ENCODE measurements around the gene CGB1.
"Not testable (repeated sequence)": the region's sequence is repeated elsewhere in the genome, so short reads cannot be mapped to it uniquely, and the experiment has no call there.

The CGB1 gene

GRCh38 chr19:49030323-49030722 lies 6.4 kb downstream of the CGB1 start:
- H3K4me3 ChIP-seq (ENCODE audit: low read length); H3K36me3 ChIP-seq (ENCODE audit: insufficient read depth, low read depth, low read length); H3K9me3 ChIP-seq (ENCODE audit: insufficient read depth, low read depth, low read length); H3K27me3 ChIP-seq (ENCODE audit: insufficient read depth, low read length); H3K4me1 ChIP-seq (ENCODE audit: insufficient read depth, low read length); H3K9ac ChIP-seq (ENCODE audit: low read depth, low read length); H3K27ac ChIP-seq (ENCODE audit: low read length): not testable (repeated sequence)

GRCh38 chr19:49029749-49030148 lies 6.9 kb downstream of the CGB1 start:
- H3K4me3 ChIP-seq (ENCODE audit: low read length); H3K9me3 ChIP-seq (ENCODE audit: insufficient read depth, low read depth, low read length); H3K36me3 ChIP-seq (ENCODE audit: insufficient read depth, low read depth, low read length); H3K27me3 ChIP-seq (ENCODE audit: insufficient read depth, low read length); H3K9ac ChIP-seq (ENCODE audit: low read depth, low read length); H3K4me1 ChIP-seq (ENCODE audit: insufficient read depth, low read length); H3K27ac ChIP-seq (ENCODE audit: low read length): not testable (repeated sequence)

- H3K4me1 ChIP-seq (ENCODE audit: insufficient read depth, low read length); H3K9ac ChIP-seq (ENCODE audit: low read depth, low read length); H3K4me3 ChIP-seq (ENCODE audit: low read length): not testable (repeated sequence)
Measured at GRCh38 chr19:49028686-49029085, 8.0 kb downstream of the CGB1 start.

DNA sequence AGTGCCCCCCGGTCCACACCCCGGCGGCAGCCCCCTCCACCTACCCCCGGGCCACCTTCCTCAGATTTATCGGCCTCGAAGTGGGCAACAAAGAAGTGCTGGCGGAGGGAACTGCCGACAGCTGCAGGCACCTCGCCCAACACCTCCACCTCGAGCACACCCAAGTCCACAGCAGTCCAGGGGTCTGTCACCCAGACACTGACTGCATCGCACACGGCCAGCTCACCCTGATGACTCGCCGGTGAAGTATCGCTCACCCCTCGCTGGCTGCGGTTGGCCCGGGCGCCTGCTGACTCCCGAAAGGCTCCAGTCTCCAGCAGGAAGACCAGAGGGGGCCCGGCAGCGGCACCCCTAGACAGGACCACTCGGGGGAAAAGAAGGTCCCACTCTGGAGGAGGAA lies 11.1 kb downstream of the CGB1 start:
- peaks cover 16% of the 10 kb centered on the region for H3K27me3 ChIP-seq (ENCODE audit: insufficient read depth, low read length)
- not testable (repeated sequence) for H3K27ac ChIP-seq (ENCODE audit: low read length); H3K4me1 ChIP-seq (ENCODE audit: insufficient read depth, low read length); H3K9ac ChIP-seq (ENCODE audit: low read depth, low read length); H3K36me3 ChIP-seq (ENCODE audit: insufficient read depth, low read depth, low read length); H3K4me3 ChIP-seq (ENCODE audit: low read length); H3K9me3 ChIP-seq (ENCODE audit: insufficient read depth, low read depth, low read length)

More at GRCh38 chr19:49028686-49029085, 8.0 kb downstream of the CGB1 start:
- H3K9me3 ChIP-seq (ENCODE audit: insufficient read depth, low read depth, low read length); H3K27me3 ChIP-seq (ENCODE audit: insufficient read depth, low read length); H3K36me3 ChIP-seq (ENCODE audit: insufficient read depth, low read depth, low read length); H3K27ac ChIP-seq (ENCODE audit: low read length): not testable (repeated sequence)

GRCh38 chr19:49025088-49025487 lies 11.6 kb downstream of the CGB1 start:
- H3K9me3 ChIP-seq (ENCODE audit: insufficient read depth, low read depth, low read length); H3K36me3 ChIP-seq (ENCODE audit: insufficient read depth, low read depth, low read length); H3K4me3 ChIP-seq (ENCODE audit: low read length); H3K27ac ChIP-seq (ENCODE audit: low read length); H3K9ac ChIP-seq (ENCODE audit: low read depth, low read length); H3K4me1 ChIP-seq (ENCODE audit: insufficient read depth, low read length): not testable (repeated sequence)
- peaks cover 21% of the 10 kb centered on the region for H3K27me3 ChIP-seq (ENCODE audit: insufficient read depth, low read length)

DNA sequence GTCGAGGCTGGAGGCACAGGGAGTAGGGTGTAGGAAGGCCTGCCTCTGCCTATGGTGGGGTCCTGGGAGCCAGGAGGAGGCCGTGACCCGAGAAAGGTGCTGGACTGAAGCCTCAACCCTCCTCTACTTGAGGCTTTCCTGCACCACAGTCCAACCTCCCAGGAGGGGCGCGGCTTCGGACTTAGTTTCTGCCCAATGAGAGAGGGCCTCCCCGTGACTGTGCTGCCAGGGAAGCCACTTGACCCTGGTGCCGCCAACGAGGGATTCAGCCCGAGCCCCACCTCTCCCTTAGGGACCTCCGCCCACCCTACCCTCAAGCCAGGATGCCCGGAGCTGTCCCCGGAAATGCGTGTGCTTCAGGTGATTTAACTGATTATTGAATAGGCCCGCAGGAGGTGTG lies 12.5 kb downstream of the CGB1 start, which contains the start of gene CGB3:
TSS of gene CGB3 (minus strand) at position 101 of the 400 bp plus-strand sequence. CDS start 362 bp downstream, outside the sequence.
- not testable (repeated sequence) for H3K27ac ChIP-seq (ENCODE audit: low read length); H3K9ac ChIP-seq (ENCODE audit: low read depth, low read length); H3K4me1 ChIP-seq (ENCODE audit: insufficient read depth, low read length); H3K9me3 ChIP-seq (ENCODE audit: insufficient read depth, low read depth, low read length); H3K36me3 ChIP-seq (ENCODE audit: insufficient read depth, low read depth, low read length); H3K4me3 ChIP-seq (ENCODE audit: low read length)
- H3K27me3 ChIP-seq (ENCODE audit: insufficient read depth, low read length): peaks cover 24% of the 10 kb centered on the region

GRCh38 chr19:49022116-49022515 lies 14.6 kb downstream of the CGB1 start:
- H3K4me1 ChIP-seq (ENCODE audit: insufficient read depth, low read length): no peaks in the 10 kb centered on the region; the same call in 1 of the 2 replicates

DNA sequence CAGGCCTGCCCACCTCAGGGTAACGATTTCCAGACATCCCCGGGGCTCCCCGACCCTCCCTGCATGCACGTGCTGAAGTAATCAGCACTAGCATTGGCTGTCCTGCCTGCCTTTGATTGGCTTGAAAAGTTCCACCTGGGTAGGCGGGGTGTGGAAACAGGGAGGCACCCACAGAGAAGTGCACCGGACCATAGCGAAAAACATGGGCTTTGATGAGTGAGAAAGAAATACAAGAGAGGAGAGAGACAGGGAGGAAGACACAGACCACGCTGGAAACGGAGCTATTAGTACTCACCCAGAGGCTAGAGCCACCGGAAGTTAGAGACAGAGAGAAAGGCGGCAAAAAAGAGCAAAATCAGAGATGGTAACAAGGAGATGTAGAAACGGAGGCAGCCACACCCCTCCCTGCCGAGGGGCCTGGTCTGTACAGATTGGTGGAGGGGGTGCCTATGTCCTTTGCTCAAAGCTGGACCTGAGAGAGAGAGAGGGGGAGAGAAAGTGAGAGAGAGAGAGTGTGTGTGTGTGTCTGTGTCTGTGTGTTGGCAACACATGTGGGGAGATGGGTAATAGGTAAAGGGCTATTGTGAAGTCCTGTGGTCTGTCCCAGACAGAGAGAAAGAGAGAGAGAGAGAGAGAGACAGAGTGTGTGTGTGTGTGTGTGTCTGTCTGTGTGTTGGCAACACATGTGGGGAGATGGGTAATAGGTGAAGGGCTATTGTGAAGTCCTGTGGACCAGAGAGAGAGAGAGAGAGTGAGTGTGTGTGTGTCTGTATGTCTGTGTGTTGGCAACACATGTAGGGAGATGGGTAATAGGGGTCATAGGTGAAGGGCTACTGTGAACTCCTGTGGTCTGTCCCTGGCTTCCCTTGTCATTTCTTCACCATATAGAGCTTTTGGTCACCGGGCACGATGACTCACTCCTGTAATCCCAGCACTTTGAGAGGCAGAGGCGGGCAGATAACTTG lies 15.5 kb downstream of the CGB1 start:
- Histone ChIP-seq H3K9ac (ENCODE audit: low read depth, low read length) (no peak overlapping the region), H3K36me3 (ENCODE audit: insufficient read depth, low read depth, low read length) (peaks cover 2% of the 10 kb centered on the region; the same call in 1 of the 2 replicates), H3K27ac (ENCODE audit: low read length) (no peak overlapping the region), H3K9me3 (ENCODE audit: insufficient read depth, low read depth, low read length) (no peaks in the 10 kb centered on the region), H3K4me1 (ENCODE audit: insufficient read depth, low read length) (no peaks in the 10 kb centered on the region; the same call in 1 of the 2 replicates), H3K4me3 (ENCODE audit: low read length) (no peak overlapping the region), H3K27me3 (ENCODE audit: insufficient read depth, low read length) (peaks cover 47% of the 10 kb centered on the region)

More at GRCh38 chr19:49022116-49022515, 14.6 kb downstream of the CGB1 start:
- Histone ChIP-seq H3K27ac (ENCODE audit: low read length) (no peak overlapping the region), H3K36me3 (ENCODE audit: insufficient read depth, low read depth, low read length) (no peaks in the 10 kb centered on the region), H3K9ac (ENCODE audit: low read depth, low read length) (no peak overlapping the region), H3K9me3 (ENCODE audit: insufficient read depth, low read depth, low read length) (no peaks in the 10 kb centered on the region), H3K4me3 (ENCODE audit: low read length) (no peak overlapping the region), H3K27me3 (ENCODE audit: insufficient read depth, low read length) (peaks cover 45% of the 10 kb centered on the region)

DNA sequence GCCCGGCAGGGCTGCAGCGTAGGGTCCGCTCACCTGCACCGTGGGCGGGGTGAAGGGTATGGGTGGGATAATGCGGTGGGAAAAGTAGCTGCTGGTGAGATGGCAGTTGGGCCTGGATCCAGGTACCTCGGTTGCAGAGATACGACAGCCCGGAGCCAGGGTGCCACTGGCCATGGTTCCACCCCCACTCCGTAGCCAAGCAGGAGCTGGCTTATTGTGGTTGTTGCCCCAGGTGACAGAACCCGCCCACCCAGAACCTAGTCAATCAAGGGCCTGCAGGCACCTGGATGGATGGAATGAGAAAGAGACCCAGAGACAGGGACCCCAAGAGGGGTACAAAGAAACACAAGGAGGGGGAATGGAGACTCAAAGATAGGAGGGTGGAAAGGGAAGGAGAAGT lies 16.4 kb downstream of the CGB1 start:
- Histone ChIP-seq H3K27me3 (ENCODE audit: insufficient read depth, low read length) (peaks cover 47% of the 10 kb centered on the region), H3K4me1 (ENCODE audit: insufficient read depth, low read length) (no peaks in the 10 kb centered on the region; the same call in 1 of the 2 replicates), H3K4me3 (ENCODE audit: low read length) (no peak overlapping the region), H3K9ac (ENCODE audit: low read depth, low read length) (no peak overlapping the region), H3K27ac (ENCODE audit: low read length) (no peak overlapping the region), H3K9me3 (ENCODE audit: insufficient read depth, low read depth, low read length) (no peaks in the 10 kb centered on the region), H3K36me3 (ENCODE audit: insufficient read depth, low read depth, low read length) (peaks cover 11% of the 10 kb centered on the region)

DNA sequence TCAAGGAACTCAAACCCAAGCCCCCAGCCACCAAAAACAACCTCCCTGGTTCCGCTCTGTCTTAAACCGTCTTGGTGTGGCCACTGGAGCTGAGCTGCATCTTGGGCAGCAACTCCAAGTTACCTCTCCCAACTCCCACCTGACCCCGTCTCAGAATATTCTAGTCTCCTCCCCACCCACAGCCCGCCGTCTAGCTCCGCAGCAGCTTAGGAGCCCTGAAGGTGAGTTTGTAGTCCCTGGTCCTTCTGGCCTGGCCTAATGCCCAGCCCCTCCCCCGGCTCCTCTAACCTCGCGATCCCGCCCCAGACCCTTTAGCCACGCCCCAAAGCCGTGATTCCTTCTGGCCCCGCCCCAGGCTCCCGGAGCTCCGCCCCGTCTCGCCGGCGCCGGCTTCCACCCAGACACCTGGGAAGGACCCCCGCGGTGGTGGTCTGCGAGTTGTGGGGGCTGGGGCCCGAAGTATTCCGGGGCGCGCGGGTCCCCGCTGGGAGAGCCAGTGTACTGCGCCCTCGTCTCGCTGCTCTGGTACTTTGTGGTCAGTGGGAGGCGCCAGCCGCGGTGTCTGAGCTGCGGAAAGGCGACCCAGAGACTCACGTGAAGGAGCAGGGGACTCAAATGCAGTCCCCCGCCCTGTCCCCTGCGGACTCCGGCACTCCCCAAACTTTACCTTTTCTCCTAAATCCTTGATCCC lies 17.3 kb downstream of the CGB1 start:
- Histone ChIP-seq H3K27me3 (ENCODE audit: insufficient read depth, low read length) (peaks cover 47% of the 10 kb centered on the region), H3K4me1 (ENCODE audit: insufficient read depth, low read length) (no peaks in the 10 kb centered on the region; the same call in 1 of the 2 replicates), H3K9ac (ENCODE audit: low read depth, low read length) (no peak overlapping the region), H3K36me3 (ENCODE audit: insufficient read depth, low read depth, low read length) (peaks cover 21% of the 10 kb centered on the region), H3K27ac (ENCODE audit: low read length) (no peak overlapping the region), H3K4me3 (ENCODE audit: low read length) (no peak overlapping the region; the same call in 1 of the 2 replicates), H3K9me3 (ENCODE audit: insufficient read depth, low read depth, low read length) (no peaks in the 10 kb centered on the region)

DNA sequence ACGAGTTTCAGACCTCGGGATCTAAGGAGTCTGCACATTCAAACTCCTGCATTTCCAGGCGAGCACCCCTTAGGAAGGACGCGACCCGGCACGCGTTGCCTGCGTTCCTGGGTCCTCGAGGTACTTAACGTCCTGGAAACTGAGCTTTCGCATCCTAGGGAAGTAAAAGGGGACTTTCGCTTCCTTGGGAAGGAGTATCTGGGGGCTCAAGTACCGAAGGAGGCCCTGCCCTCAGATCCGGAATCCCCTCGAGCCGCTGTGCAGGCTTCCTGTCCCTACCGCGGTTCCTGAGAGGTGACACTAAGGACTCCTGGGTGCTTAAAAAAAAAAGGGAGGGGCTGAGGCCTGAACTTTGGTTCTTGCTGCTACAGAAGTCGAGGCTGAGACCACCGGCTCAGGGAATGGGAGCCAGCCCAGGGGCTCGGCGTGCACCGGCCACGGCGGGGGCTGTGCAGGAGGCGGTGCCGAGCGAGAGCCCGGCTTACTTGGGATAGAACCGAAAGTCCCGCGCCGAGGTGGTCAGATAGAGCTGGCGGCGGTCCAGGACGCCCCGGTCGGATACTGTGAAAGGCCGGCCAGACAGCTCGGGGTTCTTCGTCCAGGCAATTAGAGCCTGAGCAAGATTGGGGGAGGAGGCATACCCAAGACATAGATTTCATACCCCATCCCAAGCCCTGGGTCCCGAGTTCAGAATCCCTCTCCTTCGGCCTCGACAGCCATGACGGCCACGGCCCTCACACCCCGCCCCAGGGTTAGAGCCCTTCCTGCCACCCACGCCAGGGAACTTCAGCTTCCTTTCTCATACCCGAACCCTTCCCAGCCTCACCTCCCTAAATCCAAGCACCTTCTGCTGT lies 18.1 kb downstream of the CGB1 start:
- Histone ChIP-seq H3K27me3 (ENCODE audit: insufficient read depth, low read length) (peaks cover 47% of the 10 kb centered on the region), H3K4me3 (ENCODE audit: low read length) (peak overlapping the region; percentile 50; the same call in 1 of the 2 replicates), H3K36me3 (ENCODE audit: insufficient read depth, low read depth, low read length) (peaks cover 28% of the 10 kb centered on the region)
- H3K9ac ChIP-seq (ENCODE audit: low read depth, low read length); H3K27ac ChIP-seq (ENCODE audit: low read length); H3K4me1 ChIP-seq (ENCODE audit: insufficient read depth, low read length); H3K9me3 ChIP-seq (ENCODE audit: insufficient read depth, low read depth, low read length): not testable (repeated sequence)

Measured in iPS-20b (cell line).